Karpas-422 (cell line): ENCODE results near the gene FXYD5. TPM values are rescaled to one million over a fixed set of nuclear protein-coding genes. Genes with fewer than 3 reads are reported as not detected.

Source experiments
- DNase-seq: peaks from one replicate; pipeline ENCODE4 v3.0.0-alpha.2; 2015
- H2AFZ ChIP-seq: fragments of 200-600 bp; sonication (generic); 2 replicates; pipeline ENCODE4 v1.6.1; 2014; ENCODE audit warnings: antibody characterized with exemption, low read length, mixed read lengths
- H3K27ac ChIP-seq: fragments of 200-600 bp; sonication (generic); 2 replicates; pipeline ENCODE4 v1.5.1; 2014; ENCODE audit warnings: mild to moderate bottlenecking, low read length, moderate library complexity
- H3K27me3 ChIP-seq: fragments of 200-600 bp; sonication (generic); 2 replicates; pipeline ENCODE4 v1.6.1; 2014; ENCODE audit warnings: low read length, mixed read lengths
- H3K36me3 ChIP-seq: fragments of 200-600 bp; sonication (generic); 2 replicates; pipeline ENCODE4 v1.6.1; 2014; ENCODE audit warnings: low read length, mixed read lengths; ENCODE audit not compliant: insufficient read depth
- H3K4me1 ChIP-seq: fragments of 200-600 bp; sonication (generic); 2 replicates; pipeline ENCODE4 v1.6.1; 2014; ENCODE audit warnings: mild to moderate bottlenecking, low read length, mixed read lengths
- H3K4me2 ChIP-seq: fragments of 200-600 bp; sonication (generic); 2 replicates; pipeline ENCODE4 v1.6.1; 2014; ENCODE audit warnings: low read length, low read depth, mild to moderate bottlenecking; ENCODE audit not compliant: poor library complexity, severe bottlenecking
- H3K4me3 ChIP-seq: fragments of 200-600 bp; sonication (generic); 2 replicates; pipeline ENCODE4 v1.5.1; 2014; ENCODE audit warnings: mild to moderate bottlenecking, antibody characterized with exemption, low read length, mixed read lengths
- H3K79me2 ChIP-seq: fragments of 200-600 bp; sonication (generic); 2 replicates; pipeline ENCODE4 v1.6.1; 2014; ENCODE audit warnings: mild to moderate bottlenecking, low read length, mixed read lengths
- H3K9ac ChIP-seq: fragments of 200-600 bp; sonication (generic); 2 replicates; pipeline ENCODE4 v1.6.0; 2014; ENCODE audit warnings: low read length
- H3K9me2 ChIP-seq: fragments of 200-600 bp; sonication (generic), shearing (Covaris generic); replicated peaks from 2 replicates; pipeline ENCODE4 v1.6.0; 2014; ENCODE audit warnings: mild to moderate bottlenecking, low read length, moderate library complexity; ENCODE audit not compliant: insufficient read depth
- H3K9me3 ChIP-seq: fragments of 300-700, 200-600 bp; sonication (generic); 2 replicates; pipeline ENCODE4 v1.6.1; 2014; ENCODE audit warnings: low read length, mixed read lengths
- H4K20me1 ChIP-seq: fragments of 200-600 bp; sonication (generic); 2 replicates; pipeline ENCODE4 v1.6.1; 2014; ENCODE audit warnings: mild to moderate bottlenecking, antibody characterized with exemption, low read length, low read depth; ENCODE audit not compliant: insufficient read depth
- total RNA-seq: library from RNA; depleted of rRNA; stranded (reverse); fragments of >200 nt; shearing (Covaris generic); gene quantifications from 2 replicates; pipeline ENCODE4 v1.2.3, GENCODE V29; 2014; ENCODE audit warnings: low replicate concordance

Gene FXYD5
- total RNA-seq, 1 experiment from 2014 or later, result 134 TPM

GRCh38 chr19:35212241-35212640 lies 57.7 kb downstream of the FXYD5 start:
- no peak overlapping the region for H3K4me2 ChIP-seq
- no peaks in the 10 kb centered on the region for H3K79me2 ChIP-seq
- H3K9me3 ChIP-seq, result no peaks in the 10 kb centered on the region
- no peak overlapping the region for H3K27ac ChIP-seq
- DNase-seq, result no peak
- H3K4me3 ChIP-seq, result no peak overlapping the region
- H2AFZ ChIP-seq, result no peak overlapping the region
- no peaks in the 10 kb centered on the region for H3K27me3 ChIP-seq
- H3K9me2 ChIP-seq, result no peaks in the 10 kb centered on the region
- no peak overlapping the region for H3K9ac ChIP-seq
- peaks cover 13% of the 10 kb centered on the region for H3K4me1 ChIP-seq
- no peaks in the 10 kb centered on the region for H4K20me1 ChIP-seq
- H3K36me3 ChIP-seq, result no peaks in the 10 kb centered on the region

DNA sequence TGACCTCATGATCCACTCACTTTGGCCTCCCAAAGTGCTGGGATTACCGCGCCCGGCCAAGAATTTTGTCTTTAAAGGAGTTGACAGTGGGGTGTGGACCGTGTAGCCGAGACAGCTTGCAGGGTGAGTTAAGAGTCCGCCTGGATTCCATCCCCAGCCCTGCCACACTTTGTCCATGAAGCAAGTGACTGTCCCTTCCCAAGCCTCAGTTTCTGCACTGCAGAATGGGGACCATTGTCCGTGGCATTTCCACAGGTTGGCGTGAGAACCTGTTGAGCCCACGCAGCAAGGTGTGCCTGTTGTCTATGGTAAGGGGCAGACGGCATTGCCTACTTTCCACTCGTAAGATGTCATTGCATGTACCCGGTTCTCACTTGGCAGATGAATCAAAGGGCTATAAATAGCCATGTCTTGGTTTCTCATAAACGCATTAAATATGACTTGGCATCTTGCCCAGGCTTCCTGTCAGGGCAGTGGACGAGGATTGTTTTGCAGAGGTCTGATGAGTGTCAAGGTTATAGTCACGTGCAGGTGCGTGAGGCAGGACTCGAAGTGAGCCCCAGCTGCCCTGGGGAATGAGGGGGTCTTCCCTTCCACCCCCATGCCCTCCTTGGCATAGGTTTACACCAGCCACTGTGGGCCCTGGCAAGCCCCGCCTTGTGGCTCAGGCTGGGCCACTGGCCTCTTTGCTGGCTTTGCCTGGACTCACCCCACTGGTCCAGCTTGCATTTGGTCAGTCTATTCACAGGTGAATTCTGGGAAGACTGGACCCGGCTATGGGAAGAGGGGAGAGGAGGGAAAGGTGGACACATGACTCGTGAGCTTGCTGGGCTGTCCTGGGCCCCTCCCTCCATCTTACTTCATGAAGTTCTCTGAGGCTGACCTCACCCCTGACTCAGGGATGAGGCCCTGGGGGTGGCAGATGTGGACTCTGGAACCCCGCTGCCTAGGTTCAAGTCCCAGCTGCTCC lies 59.4 kb downstream of the FXYD5 start:
- no peak overlapping the region for H3K9ac ChIP-seq
- peak; percentile 86 for DNase-seq
- H3K9me3 ChIP-seq, result no peaks in the 10 kb centered on the region
- H3K9me2 ChIP-seq, result no peaks in the 10 kb centered on the region
- no peak overlapping the region for H2AFZ ChIP-seq
- no peak overlapping the region for H3K4me3 ChIP-seq
- H3K27me3 ChIP-seq, result no peaks in the 10 kb centered on the region
- peak overlapping the region; percentile 64 for H3K4me2 ChIP-seq
- H3K27ac ChIP-seq, result no peak overlapping the region
- no peaks in the 10 kb centered on the region for H4K20me1 ChIP-seq
- no peaks in the 10 kb centered on the region for H3K36me3 ChIP-seq
- no peaks in the 10 kb centered on the region for H3K79me2 ChIP-seq
- peaks cover 17% of the 10 kb centered on the region for H3K4me1 ChIP-seq

DNA sequence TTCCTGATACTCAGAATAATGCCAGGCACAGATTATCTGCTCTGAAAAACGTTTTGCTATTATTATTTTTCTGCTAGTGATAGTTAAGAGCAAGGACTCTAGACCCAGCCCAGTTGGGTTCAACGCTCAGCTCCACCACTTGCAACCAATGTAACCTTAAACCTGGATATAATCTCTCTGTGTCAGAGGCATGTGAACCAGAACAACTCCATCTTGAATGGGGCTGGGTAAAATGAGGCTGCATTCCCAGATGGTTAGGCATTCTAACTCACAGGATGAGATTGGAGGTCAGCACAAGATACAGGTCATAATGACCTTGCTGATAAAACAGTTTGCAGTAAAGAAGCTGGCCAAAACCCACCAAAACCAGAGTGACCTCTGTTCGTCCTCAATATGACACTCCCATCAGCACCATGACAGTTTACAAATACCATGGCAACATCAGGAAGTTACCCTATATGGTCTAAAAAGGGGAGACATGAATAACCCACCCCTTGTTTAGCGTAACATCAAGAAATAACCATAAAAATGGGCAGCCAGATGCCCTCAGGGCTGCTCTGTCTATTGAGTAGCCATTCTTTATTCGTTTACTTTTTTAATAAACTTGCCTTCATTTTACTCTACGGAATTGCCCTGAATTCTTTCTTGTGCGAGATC lies 60.4 kb downstream of the FXYD5 start:
- DNase-seq, result no peak
- no peak overlapping the region for H2AFZ ChIP-seq
- H3K36me3 ChIP-seq, result no peaks in the 10 kb centered on the region

DNA sequence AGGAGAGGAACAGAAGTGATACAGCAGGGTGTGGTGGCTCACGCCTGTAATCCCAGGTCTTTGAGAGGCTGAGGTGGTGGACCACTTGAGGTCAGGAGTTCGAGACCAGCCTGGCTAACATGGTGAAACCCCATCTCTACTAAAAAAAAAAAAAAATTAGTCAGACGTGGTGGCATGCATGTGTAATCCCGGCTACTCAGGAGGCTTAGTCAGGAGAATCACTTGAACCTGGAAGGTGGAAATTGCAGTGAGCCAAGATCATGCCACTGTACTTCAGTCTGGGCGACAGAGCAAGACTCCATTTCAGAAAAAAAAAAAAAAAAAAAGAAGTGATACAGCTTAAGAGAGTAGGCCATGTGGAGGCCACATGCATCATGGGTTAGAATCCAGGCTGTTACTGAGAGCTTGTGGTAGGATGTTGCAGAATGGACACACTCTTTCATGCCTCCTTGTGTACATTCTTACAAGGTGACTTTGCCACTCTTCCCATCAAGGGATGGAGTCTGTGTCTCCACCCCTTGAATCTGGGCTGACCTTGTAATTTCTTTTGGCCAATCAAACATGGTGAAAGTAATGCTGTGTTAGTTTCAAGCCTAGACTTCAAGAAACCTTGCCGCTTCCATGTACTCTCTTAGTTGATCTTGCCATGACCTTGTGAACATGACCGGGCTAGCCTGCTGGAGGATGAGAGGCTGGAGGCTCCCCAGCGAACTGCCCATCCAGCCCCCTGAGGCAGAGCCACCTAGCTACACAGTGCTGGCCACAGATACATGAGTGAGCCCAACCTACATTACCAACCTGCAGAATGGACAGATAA lies 61.7 kb downstream of the FXYD5 start:
- H3K4me3 ChIP-seq, result no peak overlapping the region
- no peaks in the 10 kb centered on the region for H3K27me3 ChIP-seq
- H3K4me2 ChIP-seq, result no peak overlapping the region
- H4K20me1 ChIP-seq, result no peaks in the 10 kb centered on the region
- 0 out of 2 replicates have a peak, but pooled peaks cover 2% of the 10 kb centered on the region for H3K9me3 ChIP-seq
- no peaks in the 10 kb centered on the region for H3K9me2 ChIP-seq
- no peak overlapping the region for H3K9ac ChIP-seq
- H3K36me3 ChIP-seq, result no peaks in the 10 kb centered on the region
- no peak for DNase-seq
- no peak overlapping the region for H2AFZ ChIP-seq
- H3K27ac ChIP-seq, result no peak overlapping the region
- no peaks in the 10 kb centered on the region for H3K79me2 ChIP-seq
- peaks cover 17% of the 10 kb centered on the region for H3K4me1 ChIP-seq

More for the DNA sequence above, 60.4 kb downstream of the FXYD5 start:
- no peak overlapping the region for H3K27ac ChIP-seq
- no peak overlapping the region for H3K4me2 ChIP-seq
- H4K20me1 ChIP-seq, result no peaks in the 10 kb centered on the region
- no peak overlapping the region for H3K4me3 ChIP-seq
- 0 out of 2 replicates have a peak, but pooled peaks cover 2% of the 10 kb centered on the region for H3K9me3 ChIP-seq
- H3K27me3 ChIP-seq, result no peaks in the 10 kb centered on the region
- no peaks in the 10 kb centered on the region for H3K79me2 ChIP-seq
- H3K9me2 ChIP-seq, result no peaks in the 10 kb centered on the region
- H3K9ac ChIP-seq, result no peak overlapping the region
- H3K4me1 ChIP-seq, result peaks cover 17% of the 10 kb centered on the region

DNA sequence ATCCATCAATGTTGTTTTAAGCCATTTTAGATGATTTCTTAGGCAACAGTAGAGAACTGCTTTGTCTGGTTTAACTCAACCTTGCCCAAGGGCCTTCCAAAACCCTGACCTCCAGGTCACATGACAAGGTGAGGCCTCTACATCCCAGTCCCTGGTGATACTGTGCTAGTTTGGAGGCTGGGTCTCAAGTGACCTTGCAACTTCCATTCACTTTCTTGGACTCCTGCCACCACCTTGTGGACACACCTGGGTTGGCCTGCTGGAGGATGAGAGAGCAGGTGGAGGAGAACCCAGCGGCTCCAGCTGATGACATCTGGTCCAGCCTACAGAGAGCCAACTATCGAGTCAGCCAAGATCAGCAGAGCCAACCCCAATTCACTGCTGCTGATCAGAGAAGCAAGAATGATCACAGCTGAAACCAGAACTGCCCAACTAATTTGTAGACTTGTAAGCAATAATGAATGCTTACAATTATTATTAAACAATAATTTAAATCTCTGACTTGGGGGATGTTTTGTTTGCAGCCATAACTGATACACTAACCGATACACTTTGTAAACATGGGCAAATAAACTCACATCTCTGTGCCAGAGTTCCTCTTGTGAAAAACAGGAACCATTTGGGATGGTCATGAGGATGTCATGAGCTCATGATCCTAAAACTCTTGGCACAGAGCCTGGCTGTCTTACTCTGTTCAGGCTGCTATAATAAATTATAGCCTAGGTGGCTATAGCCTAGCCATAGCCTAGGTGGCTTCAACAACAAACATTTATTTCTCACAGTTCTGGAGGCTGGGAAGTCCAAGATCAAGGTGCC lies 62.5 kb downstream of the FXYD5 start:
- no peaks in the 10 kb centered on the region for H4K20me1 ChIP-seq
- no peak overlapping the region for H3K4me3 ChIP-seq
- no peaks in the 10 kb centered on the region for H3K79me2 ChIP-seq
- H3K9me3 ChIP-seq, result 0 out of 2 replicates have a peak, but pooled peaks cover 2% of the 10 kb centered on the region
- H2AFZ ChIP-seq, result no peak overlapping the region
- peaks cover 21% of the 10 kb centered on the region for H3K4me1 ChIP-seq
- no peak overlapping the region for H3K27ac ChIP-seq
- no peak overlapping the region for H3K9ac ChIP-seq
- peak; percentile 75 for DNase-seq
- H3K27me3 ChIP-seq, result no peaks in the 10 kb centered on the region
- H3K9me2 ChIP-seq, result no peaks in the 10 kb centered on the region
- no peak overlapping the region for H3K4me2 ChIP-seq
- H3K36me3 ChIP-seq, result no peaks in the 10 kb centered on the region

GRCh38 chr19:35217649-35217990 lies 63.1 kb downstream of the FXYD5 start:
- Histone ChIP-seq H3K9me3 (peaks cover 2% of the 10 kb centered on the region; the same call in 1 of the 2 replicates), H3K4me3 (no peak overlapping the region)

GRCh38 chr19:35219008-35219407 lies 64.5 kb downstream of the FXYD5 start:
- H3K4me2 ChIP-seq, result no peak overlapping the region
- H3K4me3 ChIP-seq, result no peak overlapping the region
- no peak overlapping the region for H3K27ac ChIP-seq
- no peaks in the 10 kb centered on the region for H3K79me2 ChIP-seq
- H3K9me3 ChIP-seq, result peaks cover 2% of the 10 kb centered on the region; the same call in 1 of the 2 replicates
- no peak for DNase-seq
- no peaks in the 10 kb centered on the region for H3K27me3 ChIP-seq
- H4K20me1 ChIP-seq, result no peaks in the 10 kb centered on the region
- H3K9ac ChIP-seq, result no peak overlapping the region
- H3K36me3 ChIP-seq, result no peaks in the 10 kb centered on the region
- no peak overlapping the region for H2AFZ ChIP-seq
- H3K4me1 ChIP-seq, result peaks cover 20% of the 10 kb centered on the region
- H3K9me2 ChIP-seq, result no peaks in the 10 kb centered on the region

More at GRCh38 chr19:35217649-35217990, 63.1 kb downstream of the FXYD5 start:
- H4K20me1 ChIP-seq, result no peaks in the 10 kb centered on the region
- no peak for DNase-seq
- H3K4me2 ChIP-seq, result no peak overlapping the region
- H3K36me3 ChIP-seq, result no peaks in the 10 kb centered on the region
- no peaks in the 10 kb centered on the region for H3K79me2 ChIP-seq
- no peak overlapping the region for H2AFZ ChIP-seq
- no peaks in the 10 kb centered on the region for H3K27me3 ChIP-seq
- H3K9ac ChIP-seq, result no peak overlapping the region
- H3K4me1 ChIP-seq, result peaks cover 27% of the 10 kb centered on the region
- no peak overlapping the region for H3K27ac ChIP-seq
- no peaks in the 10 kb centered on the region for H3K9me2 ChIP-seq
